T-helper 1 cell treated with Interleukin-12 subunit alpha and Interleukin-12 subunit beta and Interleukin-4 antibody, amounts not matched to agents 30 ng/mL and 1 ng/mL, for 36 hours (primary cell): ENCODE results near the gene CBR3. TPM values are rescaled to one million over a fixed set of nuclear protein-coding genes. Genes with fewer than 3 reads are reported as not detected.
"Not testable (repeated sequence)": the region's sequence is repeated elsewhere in the genome, so short reads cannot be mapped to it uniquely, and the experiment has no call there.

Source experiments
- intact Hi-C: fragments of 100-400 bp; cut with micrococcal nuclease; formaldehyde crosslinking; loops from one replicate; pipeline ENCODE4 v1.15.1; 2024
- total RNA-seq: library from RNA; stranded (reverse); gene quantifications from 2 replicates; pipeline ENCODE4 v1.2.3, GENCODE V29; 2022

Gene CBR3
- total RNA-seq = 18.5 and 20.4 TPM in 2 replicates

GRCh38 chr21:36134803-36135390 is at the start of gene CBR3:
TSS of gene CBR3 (plus strand) at chr21:36135079. CDS start at chr21:36135193, 114 bp downstream.
- intact Hi-C loops = loop anchor here (1.0 to 2.0 kb wide), 8 partner anchors 10 to 250 kb away; partner anchors contain the start of genes CHAF1B, DOP1B, MORC3 and SETD4

DNA sequence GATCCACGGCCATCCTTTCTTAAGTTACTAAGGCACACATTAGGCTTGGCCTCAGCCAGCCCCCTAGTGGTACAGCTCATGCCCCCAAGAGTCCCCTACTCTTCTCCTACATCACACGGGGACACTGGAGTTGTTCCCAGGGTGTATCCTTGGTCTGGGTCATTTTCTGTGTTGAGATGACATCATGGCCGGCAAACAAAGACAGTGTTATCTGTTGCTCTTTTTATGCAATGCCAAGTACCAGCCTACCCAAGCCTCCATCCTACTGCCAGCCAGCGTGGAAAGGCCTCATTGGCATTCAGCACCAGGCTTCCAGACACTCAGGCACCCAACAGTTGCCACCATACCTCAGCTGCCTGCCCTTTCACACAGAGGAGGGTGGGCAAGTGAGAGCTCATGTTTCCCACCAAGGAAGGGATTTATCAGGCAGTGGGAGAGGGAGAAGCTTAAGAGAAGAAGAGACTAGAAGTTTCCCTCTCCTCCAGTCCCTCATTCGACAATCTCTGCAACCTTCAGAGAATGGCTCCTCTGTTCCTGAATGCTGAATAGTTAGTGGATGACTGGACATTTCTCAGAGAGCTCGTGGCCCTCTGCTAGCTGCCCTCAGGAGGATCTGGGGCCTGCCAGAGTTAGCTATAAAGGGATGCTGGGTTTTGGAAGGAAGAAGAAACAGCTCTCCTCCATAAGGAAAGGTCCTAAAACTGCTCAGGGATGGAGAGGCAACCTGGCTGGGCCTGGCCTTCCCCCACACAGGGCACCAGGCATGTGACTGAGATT is 47.3 kb upstream of the CBR3 start:
- intact Hi-C loops = no loop called here

DNA sequence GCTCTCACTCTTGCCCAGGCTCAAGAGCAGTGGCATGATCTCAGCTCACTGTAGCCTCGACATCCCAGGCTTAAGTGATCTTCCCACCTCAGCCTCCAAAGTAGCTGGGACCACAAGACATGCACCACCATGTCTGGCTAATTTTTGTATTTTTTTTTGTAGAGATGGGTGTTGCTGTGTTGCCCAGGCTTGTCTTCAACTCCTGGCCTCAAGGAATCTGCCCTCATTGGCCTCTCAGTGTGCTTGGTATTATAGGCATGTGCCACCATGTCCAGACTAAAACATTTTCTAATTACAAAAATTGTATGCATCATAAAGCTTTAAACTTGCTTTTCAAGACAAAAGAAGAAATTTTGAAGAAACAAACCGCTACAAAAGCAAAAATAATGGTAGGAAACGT is 44.9 kb upstream of the CBR3 start:
- intact Hi-C loops = no loop called here

GRCh38 chr21:36092681-36093080 is 42.2 kb upstream of the CBR3 start:
- intact Hi-C loops = no loop called here

DNA sequence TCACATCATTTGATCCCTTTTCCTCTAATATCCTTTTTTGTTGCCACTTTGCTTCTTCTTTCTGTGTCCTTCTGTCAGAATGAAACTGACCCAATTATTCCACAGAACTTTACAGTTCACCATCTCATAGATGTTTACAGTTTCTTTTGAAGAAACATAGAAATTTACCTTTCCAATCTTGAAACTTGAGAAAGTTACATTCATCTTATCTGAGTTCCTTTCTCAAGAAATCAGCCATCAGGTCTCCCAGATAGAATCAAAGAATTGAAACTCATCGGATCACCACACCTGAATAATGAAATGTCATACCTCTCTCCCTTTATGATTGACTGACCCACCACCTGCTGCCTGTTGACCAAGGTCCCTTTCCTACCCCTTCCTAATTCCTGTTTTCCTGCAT is 41.4 kb upstream of the CBR3 start:
- intact Hi-C loops = no loop called here

DNA sequence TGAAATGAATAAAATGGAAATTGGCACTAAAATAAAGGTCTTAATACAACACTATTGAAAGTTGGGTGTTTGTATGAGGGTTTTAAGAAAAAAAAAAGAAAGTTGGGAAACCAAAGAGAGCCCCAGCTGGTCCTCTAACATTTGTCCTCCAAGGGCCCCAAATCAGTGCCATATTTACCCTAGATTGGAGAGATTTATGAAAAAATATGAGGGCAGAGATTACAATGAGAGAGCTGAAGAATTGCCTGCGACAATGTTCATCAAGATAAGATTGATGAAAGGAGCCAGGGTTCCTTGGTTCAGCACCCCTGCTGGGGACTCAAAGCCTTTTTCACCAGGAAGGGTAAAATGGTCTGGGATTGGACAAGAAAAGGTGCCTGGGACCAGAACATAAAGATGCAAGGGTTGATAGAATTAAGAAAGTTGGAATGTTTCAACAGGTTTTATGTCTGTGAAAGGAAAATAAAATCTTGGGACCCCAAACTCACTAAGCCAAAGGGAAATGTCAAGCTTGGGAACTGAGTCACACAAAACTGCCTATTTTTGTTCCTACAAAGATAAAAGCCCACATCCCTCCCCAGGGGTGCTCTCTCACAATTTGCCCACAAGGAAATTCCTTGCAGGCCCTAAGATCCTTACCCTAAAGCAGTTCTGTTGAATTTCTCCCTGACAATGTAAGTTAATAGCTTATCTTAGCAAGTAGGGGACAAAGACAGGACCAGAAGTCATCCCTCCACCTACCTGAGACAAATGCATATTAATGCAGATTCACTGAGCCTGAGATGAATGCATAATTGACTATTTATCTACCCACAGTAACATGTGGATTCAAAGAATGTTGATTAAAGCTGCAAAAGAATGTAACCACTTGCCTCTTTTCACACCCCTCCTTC is 38.2 kb upstream of the CBR3 start:
- intact Hi-C loops = no loop called here

GRCh38 chr21:36097427-36098181 is 37.3 kb upstream of the CBR3 start:
- intact Hi-C loops = no loop called here

- intact Hi-C loops = no loop called here
These were observed 36.7 kb upstream of the CBR3 start for GRCh38 chr21:36098182-36098532.

GRCh38 chr21:36099000-36099399 is 35.9 kb upstream of the CBR3 start:
- intact Hi-C loops = no loop called here

DNA sequence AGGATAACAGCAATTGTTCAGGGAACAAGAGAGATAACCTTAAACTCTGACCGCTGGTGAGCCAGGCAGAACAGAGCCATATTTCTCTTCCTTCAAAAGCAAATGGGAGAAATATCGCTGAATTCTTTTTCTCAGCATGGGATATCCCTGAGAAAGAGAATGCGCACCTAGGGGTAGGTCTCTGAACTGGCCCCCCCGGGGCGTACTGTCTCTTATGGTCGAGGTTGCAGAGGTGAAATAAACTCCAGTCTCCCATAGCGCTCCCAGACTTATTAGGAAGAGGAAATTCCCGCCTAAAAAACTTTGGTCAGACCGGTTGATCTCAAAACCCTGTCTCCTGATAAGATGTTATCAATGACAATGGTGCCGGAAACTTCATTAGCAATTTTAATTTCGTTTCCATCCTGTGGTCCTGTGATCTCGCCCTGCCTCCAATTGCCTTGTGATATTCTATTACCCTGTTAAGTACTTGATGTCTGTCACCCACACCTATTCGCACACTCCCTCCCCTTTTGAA is 35.1 kb upstream of the CBR3 start:
- intact Hi-C loops = not testable (repeated sequence)

DNA sequence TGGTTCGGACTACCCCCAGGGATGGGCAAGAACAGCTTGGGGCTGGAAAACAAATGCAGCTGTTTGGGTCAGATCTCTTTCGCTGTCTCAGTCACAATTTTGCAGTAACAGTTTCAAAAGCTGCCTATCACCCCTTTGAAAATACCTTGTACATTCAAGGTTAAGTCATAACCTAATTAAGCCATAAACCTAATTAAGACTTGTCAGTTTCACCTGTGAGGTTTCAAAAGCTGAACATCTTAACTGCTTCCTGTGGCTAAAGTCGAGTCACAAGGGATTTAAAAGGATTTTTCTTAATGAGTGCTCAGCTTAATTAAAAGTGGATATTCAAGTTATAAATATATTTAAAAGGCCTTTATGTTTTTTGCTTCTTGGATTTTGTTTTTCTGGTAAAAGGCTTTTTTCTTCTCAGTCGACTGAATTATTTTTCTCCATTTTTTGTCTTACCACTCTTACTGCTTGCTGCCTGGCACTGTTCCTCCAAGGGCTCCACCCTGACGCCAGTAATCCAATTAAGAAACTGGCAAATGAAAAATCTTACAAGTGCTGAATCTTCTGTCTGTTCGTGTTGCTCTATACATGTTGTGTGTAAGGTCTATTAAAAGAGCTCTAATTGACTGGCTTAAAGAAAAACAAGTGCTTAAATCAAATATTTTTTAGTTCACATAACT is 33.8 kb upstream of the CBR3 start:
- intact Hi-C loops = no loop called here

- intact Hi-C loops = no loop called here
These were observed 31.4 kb upstream of the CBR3 start for GRCh38 chr21:36103434-36103833.

DNA sequence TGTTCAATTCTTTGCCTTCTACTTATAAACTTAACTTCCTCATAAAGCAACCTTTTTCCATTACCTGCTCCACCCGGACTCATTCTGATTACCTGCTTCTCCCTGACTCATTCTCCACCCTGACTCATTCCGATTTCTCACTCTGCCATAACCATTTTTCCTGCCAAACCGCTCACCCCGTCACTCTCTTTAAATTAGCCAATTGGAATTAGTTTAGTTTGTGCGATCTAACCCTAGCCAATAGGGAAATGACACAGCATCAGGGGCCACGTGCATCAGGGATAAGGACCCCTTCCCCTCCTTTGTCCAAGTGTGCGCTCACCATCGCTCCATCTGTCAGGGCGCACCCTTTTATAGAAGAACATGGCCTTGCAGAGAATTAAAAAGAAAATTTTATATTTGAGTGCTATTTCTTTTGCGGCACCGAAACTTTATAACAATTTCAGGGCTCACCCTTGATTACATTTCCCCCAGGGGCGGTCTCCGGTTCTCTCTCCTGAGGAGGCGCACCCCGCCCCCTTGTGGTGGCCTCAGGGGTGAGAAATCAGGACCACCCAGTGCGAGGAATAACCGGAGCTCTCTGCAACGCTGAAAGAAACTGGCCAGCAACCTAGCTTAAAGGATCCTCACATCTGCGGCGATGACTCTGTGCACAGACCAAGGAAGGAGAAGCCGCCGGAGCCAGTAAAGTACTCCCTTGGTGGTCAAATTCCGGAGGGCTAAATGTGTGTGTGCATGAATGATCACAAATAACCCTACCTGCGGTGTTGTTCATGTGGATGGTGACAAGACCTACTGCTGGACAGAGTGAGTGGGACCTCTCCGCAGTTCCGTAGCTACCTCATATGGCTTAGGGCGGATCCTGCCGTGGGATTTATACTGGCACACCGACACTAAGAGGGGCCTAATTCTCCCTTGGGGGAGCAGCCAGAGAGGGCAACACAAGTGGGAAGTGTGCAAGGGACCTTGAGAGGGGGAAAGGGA is 30.3 kb upstream of the CBR3 start:
- intact Hi-C loops = loop anchor here (1.0 kb wide), 1 partner anchor 8 kb away; no protein-coding TSS in a partner anchor

DNA sequence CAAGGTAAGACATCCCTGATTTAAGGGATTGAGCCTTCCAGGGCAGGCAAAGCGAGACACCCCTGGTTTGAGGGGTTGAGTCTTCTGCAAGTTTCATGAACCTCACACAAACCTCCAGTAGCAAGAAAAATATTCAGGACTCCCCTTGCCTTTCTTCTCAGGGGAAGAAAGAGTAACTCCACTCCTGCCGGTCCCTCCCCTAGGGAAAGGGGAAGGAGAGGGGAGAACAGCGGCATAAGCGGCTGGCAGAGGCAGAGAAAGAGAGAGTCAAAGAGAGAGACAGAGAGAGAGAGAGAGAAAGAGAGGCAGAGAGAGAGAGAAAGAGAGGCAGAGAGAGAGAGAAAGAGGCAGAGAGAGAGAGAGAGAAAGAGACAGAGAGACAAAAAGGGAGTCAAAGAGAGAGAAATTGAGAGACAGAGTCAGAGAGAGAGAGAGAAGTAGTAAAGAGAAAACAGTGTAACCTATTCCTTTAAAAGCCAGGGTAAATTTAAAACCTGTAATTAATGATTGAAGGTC is 29.5 kb upstream of the CBR3 start:
- intact Hi-C loops = no loop called here

DNA sequence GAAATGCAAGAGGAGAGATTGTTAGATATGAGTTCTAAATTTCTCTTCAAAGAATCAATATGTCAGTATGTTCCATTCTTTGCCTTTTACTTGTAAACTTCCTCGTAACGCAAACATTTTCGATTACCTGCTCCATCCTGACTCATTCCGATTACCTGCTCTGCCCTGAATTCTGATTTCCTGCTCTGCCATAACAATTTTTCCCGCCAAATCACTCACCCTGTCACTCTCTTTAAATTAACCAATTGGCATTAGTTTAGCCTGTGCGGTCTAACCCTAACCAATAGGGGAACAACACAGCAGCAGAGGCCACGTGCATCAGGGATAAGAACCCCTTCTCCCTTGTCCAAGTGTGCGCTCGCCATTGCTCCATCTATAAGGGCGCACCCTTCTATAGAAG is 25.0 kb upstream of the CBR3 start:
- intact Hi-C loops = loop anchor here (5.0 to 10.0 kb wide), 4 partner anchors 183 to 1223 kb away; no protein-coding TSS in a partner anchor

- intact Hi-C loops = loop anchor here (5.0 to 10.0 kb wide), 4 partner anchors 184 to 1224 kb away; no protein-coding TSS in a partner anchor
These were observed 23.6 kb upstream of the CBR3 start for GRCh38 chr21:36111238-36111637.

DNA sequence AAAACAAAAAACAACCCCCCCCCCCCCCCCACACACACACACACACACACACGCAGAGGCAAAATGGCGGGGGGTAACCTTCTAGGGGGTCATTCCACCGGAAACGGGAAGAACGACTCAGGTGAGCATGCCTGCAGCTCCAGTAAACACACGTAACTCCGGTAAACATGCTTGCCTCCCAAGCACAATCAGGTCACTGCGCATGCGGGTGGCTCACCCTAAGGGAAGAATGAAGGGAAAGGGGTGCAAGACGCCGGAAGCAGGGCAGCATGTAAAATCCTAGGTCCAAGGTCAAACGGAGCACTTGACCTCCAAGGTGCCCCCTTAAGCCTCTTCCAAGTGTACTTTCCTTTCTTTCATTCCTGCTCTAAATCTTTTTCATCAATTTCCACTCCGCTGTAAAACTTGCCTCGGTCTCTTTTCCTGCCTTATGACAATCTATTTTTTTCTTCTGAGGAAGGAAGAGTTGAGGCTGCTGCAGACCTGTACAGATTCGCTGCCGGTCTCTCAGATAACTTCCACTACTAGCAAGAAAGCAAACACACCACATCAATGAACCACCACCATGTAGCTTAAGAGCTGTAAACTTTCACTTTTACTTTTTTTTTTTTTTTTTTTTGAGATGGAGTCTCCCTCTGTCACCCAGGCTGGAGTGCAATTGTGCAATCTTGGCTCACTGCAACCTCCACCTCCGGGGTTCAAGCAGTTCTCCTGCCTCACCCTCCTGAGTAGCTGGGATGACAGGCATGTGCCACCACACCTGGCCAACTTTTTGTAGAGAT is 21.0 kb upstream of the CBR3 start:
- intact Hi-C loops = loop anchor here (1.0 to 10.0 kb wide), 11 partner anchors 11 to 1369 kb away; partner anchors contain the start of gene DOP1B
